ENCODE results near the gene PAGR1. TPM values are rescaled to one million over a fixed set of nuclear protein-coding genes. Genes with fewer than 3 reads are reported as not detected.

PAGR1 gene
- total and polyA plus RNA-seq, 8 donors = 16.4 to 40.6 (median 29.0) TPM

DNA sequence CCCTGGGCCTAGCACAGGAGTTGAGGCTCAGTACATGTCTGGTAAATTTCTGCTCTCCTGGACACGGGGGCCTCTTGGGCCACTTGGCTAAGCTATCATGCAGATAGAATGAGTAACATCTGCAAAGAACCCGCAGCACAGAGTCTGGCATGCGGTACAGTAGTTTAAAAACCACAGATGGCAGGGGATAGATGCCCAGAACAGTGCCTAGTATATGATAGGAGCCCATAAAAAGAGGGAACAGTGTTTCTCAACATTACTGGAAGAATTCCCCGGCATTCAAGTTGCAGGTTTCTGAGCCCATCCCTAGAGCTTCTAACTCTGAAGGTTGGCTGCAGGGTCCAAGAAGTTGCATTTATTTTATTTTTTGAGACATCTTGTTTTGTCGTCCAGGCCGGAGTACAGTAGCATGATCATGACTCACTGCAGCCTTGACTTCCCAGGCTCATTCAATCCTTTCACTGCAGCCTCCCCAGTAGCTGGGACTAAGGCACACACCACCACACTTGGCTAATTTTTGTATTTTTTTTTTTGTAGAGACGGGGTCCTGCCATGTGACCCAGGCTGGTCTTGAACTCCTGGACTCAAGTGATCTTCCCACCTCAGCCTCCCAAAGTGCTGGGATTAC is 41.3 kb downstream of the PAGR1 start:
- DNase-seq (no peak), ATAC-seq (no peak)
- Histone ChIP-seq H3K27me3 (no peaks in the 10 kb centered on the region), H3K9me3 (no peaks in the 10 kb centered on the region), H3K27ac (no peak overlapping the region), H3K4me3 (no peak overlapping the region), H3K36me3 (peaks cover 0 to 30% of the 10 kb centered on the region in 2 donors), H3K4me1 (peaks cover 9 to 16% of the 10 kb centered on the region in 2 donors)
- TF ChIP-seq, protein P1, sequence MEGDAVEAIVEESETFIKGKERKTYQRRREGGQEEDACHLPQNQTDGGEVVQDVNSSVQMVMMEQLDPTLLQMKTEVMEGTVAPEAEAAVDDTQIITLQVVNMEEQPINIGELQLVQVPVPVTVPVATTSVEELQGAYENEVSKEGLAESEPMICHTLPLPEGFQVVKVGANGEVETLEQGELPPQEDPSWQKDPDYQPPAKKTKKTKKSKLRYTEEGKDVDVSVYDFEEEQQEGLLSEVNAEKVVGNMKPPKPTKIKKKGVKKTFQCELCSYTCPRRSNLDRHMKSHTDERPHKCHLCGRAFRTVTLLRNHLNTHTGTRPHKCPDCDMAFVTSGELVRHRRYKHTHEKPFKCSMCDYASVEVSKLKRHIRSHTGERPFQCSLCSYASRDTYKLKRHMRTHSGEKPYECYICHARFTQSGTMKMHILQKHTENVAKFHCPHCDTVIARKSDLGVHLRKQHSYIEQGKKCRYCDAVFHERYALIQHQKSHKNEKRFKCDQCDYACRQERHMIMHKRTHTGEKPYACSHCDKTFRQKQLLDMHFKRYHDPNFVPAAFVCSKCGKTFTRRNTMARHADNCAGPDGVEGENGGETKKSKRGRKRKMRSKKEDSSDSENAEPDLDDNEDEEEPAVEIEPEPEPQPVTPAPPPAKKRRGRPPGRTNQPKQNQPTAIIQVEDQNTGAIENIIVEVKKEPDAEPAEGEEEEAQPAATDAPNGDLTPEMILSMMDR (IDR thresholded peaks at IDR 0.05) = no peak
- intact Hi-C loops (cut with DNase I) = loop anchor here in 1 of 2 donors (10.0 kb wide), 1 partner anchor 148 kb away; no protein-coding TSS in a partner anchor

DNA sequence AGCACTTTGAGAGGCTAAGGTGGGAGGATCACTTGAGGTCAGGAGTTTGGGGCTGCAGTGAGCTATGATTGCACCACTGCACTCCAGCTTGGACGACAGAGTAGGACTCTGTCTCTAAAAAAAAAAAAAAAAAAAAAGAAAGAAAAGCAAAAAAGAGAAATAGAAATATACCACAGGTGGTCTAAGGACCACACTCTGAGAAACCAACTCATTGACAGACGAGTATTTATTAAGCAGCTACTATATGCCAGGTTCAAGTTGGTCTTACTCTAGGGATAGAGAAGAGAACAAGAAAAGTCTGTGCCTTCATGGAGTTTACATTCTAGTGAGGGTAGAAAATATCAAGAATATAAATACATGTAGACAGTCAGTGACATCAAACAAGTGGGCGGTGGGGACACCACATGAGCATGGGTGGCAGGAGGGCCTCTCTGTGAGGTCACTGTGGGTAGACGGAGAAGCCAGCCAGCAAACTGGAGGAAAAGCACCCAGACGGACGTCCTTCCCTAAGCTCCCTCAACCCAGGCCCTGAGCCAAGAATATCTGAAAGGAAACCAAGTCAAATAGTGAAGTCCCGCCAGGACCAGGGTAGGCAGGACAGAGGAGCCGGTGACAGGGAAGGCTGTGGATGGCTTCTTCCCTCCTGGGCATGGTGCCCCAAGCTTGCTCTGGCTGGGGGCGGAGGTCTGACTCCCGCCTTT is 42.3 kb downstream of the PAGR1 start:
- TF ChIP-seq, protein P1 (IDR thresholded peaks at IDR 0.05) = no peak
- H3K27me3 ChIP-seq = no peaks in the 10 kb centered on the region
- peaks cover 0 to 30% of the 10 kb centered on the region in 2 donors for H3K36me3 ChIP-seq
- DNase-seq (no peak), ATAC-seq (no peak)
- intact Hi-C loops (cut with DNase I) = loop anchor here in 1 of 2 donors (10.0 kb wide), 1 partner anchor 147 kb away; no protein-coding TSS in a partner anchor
- H3K27ac ChIP-seq = no peak overlapping the region
- H3K4me1 ChIP-seq = peaks cover 9 to 19% of the 10 kb centered on the region in 2 donors
- no peak overlapping the region for H3K4me3 ChIP-seq
- no peaks in the 10 kb centered on the region for H3K9me3 ChIP-seq

DNA sequence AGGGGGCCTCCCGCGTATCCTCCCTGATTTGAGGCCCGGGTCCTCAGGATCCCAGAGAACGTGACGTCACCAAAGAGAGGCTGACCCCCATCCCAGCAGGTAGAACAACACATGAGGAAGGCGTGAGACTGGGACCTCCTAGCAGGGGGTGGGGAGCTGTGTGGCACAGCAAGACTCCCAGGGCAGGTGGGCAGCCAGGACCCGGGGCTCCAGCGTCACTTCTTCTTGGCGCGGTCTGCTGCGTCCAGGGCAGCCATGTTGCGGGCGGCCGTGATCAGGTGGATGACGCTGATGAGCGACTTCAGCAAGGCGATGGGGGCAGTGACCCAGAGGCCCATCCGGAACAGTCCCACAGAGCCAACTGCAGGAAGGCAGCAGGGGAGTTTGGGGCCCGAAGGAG is 43.0 kb downstream of the PAGR1 start:
- Histone ChIP-seq H3K9me3 (no peaks in the 10 kb centered on the region), H3K27me3 (no peaks in the 10 kb centered on the region), H3K4me3 (no peak overlapping the region), H3K27ac (no peak overlapping the region), H3K36me3 (peaks cover 0 to 30% of the 10 kb centered on the region in 2 donors), H3K4me1 (peaks cover 9 to 24% of the 10 kb centered on the region in 2 donors)
- no peak for DNase-seq
- no peak for ATAC-seq
- intact Hi-C loops (cut with DNase I) = loop anchor here in 1 of 2 donors (10.0 kb wide), 1 partner anchor 146 kb away; no protein-coding TSS in a partner anchor
- TF ChIP-seq, protein P1 (IDR thresholded peaks at IDR 0.05) = no peak

DNA sequence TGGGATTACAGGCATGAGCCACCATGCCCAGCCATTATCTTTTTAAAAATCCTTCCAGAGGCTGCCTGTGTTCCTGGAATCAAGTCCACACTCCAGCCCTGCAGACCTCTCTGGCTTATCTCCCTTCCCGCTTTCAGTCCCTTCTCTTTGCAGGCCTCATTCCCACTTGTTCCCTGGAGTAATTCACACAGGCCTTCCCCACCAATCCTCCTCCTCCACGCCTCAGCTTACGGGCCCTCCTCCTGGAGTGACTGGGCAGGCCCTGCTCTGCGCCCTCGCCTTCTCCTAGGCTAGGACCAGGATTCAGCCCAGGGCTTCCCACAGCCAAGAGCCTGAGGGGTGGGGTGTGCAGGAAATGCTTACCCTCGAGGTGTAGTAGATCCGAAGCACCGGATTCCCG is 44.3 kb downstream of the PAGR1 start:
- Histone ChIP-seq H3K27ac (no peak overlapping the region), H3K36me3 (peaks cover 0 to 30% of the 10 kb centered on the region in 2 donors), H3K4me3 (no peak overlapping the region), H3K9me3 (no peaks in the 10 kb centered on the region), H3K27me3 (no peaks in the 10 kb centered on the region), H3K4me1 (peaks cover 9 to 24% of the 10 kb centered on the region in 2 donors)
- DNase-seq (no peak), ATAC-seq (no peak)
- TF ChIP-seq, protein P1 (IDR thresholded peaks at IDR 0.05) = no peak
- intact Hi-C loops (cut with DNase I) = loop anchor here in 1 of 2 donors (10.0 kb wide), 1 partner anchor 65 kb away; the partner anchor contains the start of gene KCTD13

DNA sequence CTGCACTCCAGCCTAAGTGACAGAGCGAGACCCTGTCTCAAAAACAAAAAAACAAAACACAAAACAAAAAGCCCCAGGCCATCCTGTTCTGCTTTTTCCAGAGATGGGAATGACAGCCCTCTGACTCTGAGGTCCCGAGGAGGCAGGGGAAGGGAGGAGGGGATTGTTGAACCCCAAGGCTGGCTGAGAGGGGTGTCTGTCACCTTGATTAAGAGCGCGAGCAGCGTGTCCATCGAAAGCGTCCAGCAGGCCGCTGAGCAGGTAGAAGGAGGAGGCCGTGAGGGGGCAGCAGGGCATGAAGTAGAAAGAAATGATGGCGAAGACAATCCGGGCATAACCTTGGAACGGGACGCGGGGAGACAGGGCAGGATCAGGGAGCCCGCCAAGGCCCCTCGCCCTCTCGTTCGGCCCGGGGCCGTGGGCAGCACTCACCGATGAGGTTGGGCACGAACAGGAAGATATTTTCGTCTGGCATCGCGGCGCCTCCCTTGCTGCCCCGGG is 46.5 kb downstream of the PAGR1 start:
- peaks cover 9 to 24% of the 10 kb centered on the region in 2 donors for H3K4me1 ChIP-seq
- no peak for DNase-seq

More for the DNA sequence above, 46.5 kb downstream of the PAGR1 start:
- intact Hi-C loops (cut with DNase I) = loop anchor here in 1 of 2 donors (10.0 kb wide), 1 partner anchor 62 kb away; the partner anchor contains the start of gene KCTD13
- ATAC-seq = peak; percentile 37
- Histone ChIP-seq H3K27me3 (no peaks in the 10 kb centered on the region), H3K9me3 (no peaks in the 10 kb centered on the region), H3K27ac (peak overlapping the region; percentile 84 to 87), H3K36me3 (peaks cover 0 to 30% of the 10 kb centered on the region in 2 donors), H3K4me3 (peak overlapping the region; percentile 81 to 86)
- TF ChIP-seq, protein P1 (IDR thresholded peaks at IDR 0.05) = no peak

Data from left lung (tissue), 10 donors.